NCI-H1694 (cell line): ENCODE results near the gene CRYBB3.
"Not testable (repeated sequence)": the region's sequence is repeated elsewhere in the genome, so short reads cannot be mapped to it uniquely, and the experiment has no call there.

Source experiments
- DNase-seq: peaks from one replicate; lab custom pipeline; 2025; lab: John Stamatoyannopoulos, UW

The CRYBB3 gene

GRCh38 chr22:25176175-25176574 lies 23.5 kb upstream of the CRYBB3 start:
- no peak for DNase-seq

GRCh38 chr22:25176799-25177198 lies 22.9 kb upstream of the CRYBB3 start:
- no peak for DNase-seq

- no peak for DNase-seq
These were observed 22.4 kb upstream of the CRYBB3 start for GRCh38 chr22:25177226-25177625.

- no peak for DNase-seq
These were observed 21.8 kb upstream of the CRYBB3 start for GRCh38 chr22:25177895-25178294.

- DNase-seq: not testable (repeated sequence)
These were observed 21.3 kb upstream of the CRYBB3 start for GRCh38 chr22:25178348-25178747.

GRCh38 chr22:25178869-25179631 lies 20.6 kb upstream of the CRYBB3 start:
- DNase-seq: not testable (repeated sequence)

GRCh38 chr22:25182131-25183110 lies 17.2 kb upstream of the CRYBB3 start:
- DNase-seq: no peak

GRCh38 chr22:25183949-25184619 lies 15.6 kb upstream of the CRYBB3 start:
- DNase-seq: no peak

- no peak for DNase-seq
These were observed 13.5 kb upstream of the CRYBB3 start for GRCh38 chr22:25186140-25186539.

GRCh38 chr22:25187469-25187868 lies 12.2 kb upstream of the CRYBB3 start:
- no peak for DNase-seq

GRCh38 chr22:25192406-25192805 lies 7.3 kb upstream of the CRYBB3 start:
- no peak for DNase-seq

- no peak for DNase-seq
These were observed 6.5 kb upstream of the CRYBB3 start for GRCh38 chr22:25193130-25193529.

- DNase-seq: no peak
These were observed 6.1 kb upstream of the CRYBB3 start for GRCh38 chr22:25193548-25193947.

- no peak for DNase-seq
These were observed 3.3 kb upstream of the CRYBB3 start for GRCh38 chr22:25196326-25196725.

- no peak for DNase-seq
These were observed 2.3 kb upstream of the CRYBB3 start for GRCh38 chr22:25197340-25197739.

GRCh38 chr22:25200967-25201366 lies 1.3 kb downstream of the CRYBB3 start:
- no peak for DNase-seq

- DNase-seq: no peak
These were observed 2.1 kb downstream of the CRYBB3 start for GRCh38 chr22:25201557-25202273.

GRCh38 chr22:25202290-25202921 lies 2.7 kb downstream of the CRYBB3 start:
- peak; percentile 65 for DNase-seq

GRCh38 chr22:25203082-25203481 lies 3.4 kb downstream of the CRYBB3 start:
- DNase-seq: no peak

- DNase-seq: not testable (repeated sequence)
These were observed 4.9 kb downstream of the CRYBB3 start for GRCh38 chr22:25204547-25204946.

- DNase-seq: no peak
These were observed 6.2 kb downstream of the CRYBB3 start for GRCh38 chr22:25205847-25206246.
